GM23338 (cell line): ENCODE results near the gene SNRNP200. TPM values are rescaled to one million over a fixed set of nuclear protein-coding genes. Genes with fewer than 3 reads are reported as not detected.

Experiments
- ATAC-seq: fragments of 200-7000 bp; cut with Tn5 transposase; 3 replicates; pipeline ENCODE4 v1.9.1; 2020
- DNase-seq: peaks from one replicate; pipeline ENCODE4 v3.0.0-alpha.2; 2015; ENCODE audit warnings: low spot score
- H2AFZ ChIP-seq: fragments of 200-600 bp; sonication (generic); 2 replicates; pipeline ENCODE4 v1.8.0; 2016; ENCODE audit warnings: antibody characterized with exemption, mild to moderate bottlenecking, moderate library complexity
- H3F3A ChIP-seq: fragments of 200-600 bp; sonication (generic); replicated peaks from 2 replicates; pipeline ENCODE4 v1.8.0; 2017; ENCODE audit warnings: antibody characterized with exemption, mixed run types, low read depth
- H3K27ac ChIP-seq: fragments of 200-600 bp; sonication (generic); 2 replicates; pipeline ENCODE4 v1.6.1; 2016; ENCODE audit warnings: low read depth
- H3K27me3 ChIP-seq: fragments of 200-600 bp; sonication (generic); 2 replicates; pipeline ENCODE4 v1.8.0; 2016; ENCODE audit warnings: mild to moderate bottlenecking, mixed run types, moderate library complexity; ENCODE audit not compliant: insufficient read depth
- H3K36me3 ChIP-seq: fragments of 200-600 bp; sonication (generic); 2 replicates; pipeline ENCODE4 v1.8.0; 2016; ENCODE audit warnings: mild to moderate bottlenecking; ENCODE audit not compliant: insufficient read depth
- H3K4me1 ChIP-seq: fragments of 200-600 bp; sonication (generic); 2 replicates; pipeline ENCODE4 v1.8.0; 2016; ENCODE audit warnings: mild to moderate bottlenecking, moderate library complexity; ENCODE audit not compliant: insufficient read depth
- H3K4me2 ChIP-seq: fragments of 200-600 bp; sonication (generic); 2 replicates; pipeline ENCODE4 v1.7.1; 2017; ENCODE audit warnings: mixed run types
- H3K4me3 ChIP-seq: fragments of 200-600 bp; sonication (generic); 2 replicates; pipeline ENCODE4 v1.6.1; 2016; ENCODE audit warnings: mixed run types
- H3K79me2 ChIP-seq: fragments of 200-600 bp; sonication (generic); replicated peaks from 2 replicates; pipeline ENCODE4 v1.8.0; 2017; ENCODE audit warnings: mild to moderate bottlenecking; ENCODE audit not compliant: insufficient read depth
- H3K9me2 ChIP-seq: fragments of 200-600 bp; sonication (generic); 2 replicates; pipeline ENCODE4 v1.8.0; 2017; ENCODE audit not compliant: insufficient read depth
- H4K20me1 ChIP-seq: fragments of 200-600 bp; sonication (generic); replicated peaks from 2 replicates; pipeline ENCODE4 v1.8.0; 2017; ENCODE audit warnings: mild to moderate bottlenecking; ENCODE audit not compliant: insufficient read depth
- H3K27ac Mint-ChIP-seq: 2 replicates; pipeline ENCODE4 v1.8.0; 2020; ENCODE audit warnings: inconsistent platforms, mild to moderate bottlenecking, moderate library complexity, mixed read lengths
- H3K27me3 Mint-ChIP-seq: 3 replicates; pipeline ENCODE4 v1.8.0; 2022; ENCODE audit warnings: low read depth, mild to moderate bottlenecking, moderate library complexity, mixed read lengths, inconsistent platforms; ENCODE audit not compliant: insufficient read depth, poor library complexity
- H3K36me3 Mint-ChIP-seq: 3 replicates; pipeline ENCODE4 v1.8.0; 2021; ENCODE audit warnings: low read depth, mild to moderate bottlenecking, inconsistent platforms, moderate library complexity, mixed read lengths
- H3K4me1 Mint-ChIP-seq: 3 replicates; pipeline ENCODE4 v1.8.0; 2020; ENCODE audit warnings: mild to moderate bottlenecking, inconsistent platforms, mixed read lengths
- H3K4me3 Mint-ChIP-seq: 3 replicates; pipeline ENCODE4 v1.8.0; 2021; ENCODE audit warnings: moderate library complexity, mild to moderate bottlenecking, inconsistent platforms, mixed read lengths
- H3K9me3 Mint-ChIP-seq: 3 replicates; pipeline ENCODE4 v1.8.0; 2020; ENCODE audit warnings: moderate library complexity, mild to moderate bottlenecking, inconsistent platforms, mixed read lengths
- CTCF ChIP-seq, 2 experiments: fragments of 200-600 bp in 1 of 2; sonication (generic) in 1 of 2; conservative IDR thresholded peaks; 2 replicates each; pipeline versions ENCODE4 v1.5.1 to v1.6.1; 2016 to 2017; ENCODE audit warnings: antibody characterized with exemption in 2 of 2, low read depth in 2 of 2, mild to moderate bottlenecking in 2 of 2, moderate library complexity in 1 of 2
- REST ChIP-seq: IDR thresholded peaks from one replicate; pipeline ENCODE4 v1.6.1; 2018; ENCODE audit warnings: antibody characterized with exemption; ENCODE audit not compliant: unreplicated experiment
- ZNF114 ChIP-seq: fragments of 250-450 bp; sonication (Bioruptor Pico); IDR thresholded peaks from 2 replicates; pipeline ENCODE4 v1.5.0; 2020; ENCODE audit warnings: mild to moderate bottlenecking, moderate library complexity
- ZNF331 ChIP-seq: fragments of 250-450 bp; sonication (Bioruptor Pico); IDR thresholded peaks from 2 replicates; pipeline ENCODE4 v1.5.0; 2020; ENCODE audit warnings: low read depth, mild to moderate bottlenecking, moderate library complexity
- polyA plus RNA-seq: library from polyadenylated mRNA; unstranded; fragments of >200 nt; fragmentation: Nextera tagmentation; extraction: Ambion mirVana; gene quantifications from 2 replicates; pipeline ENCODE4 v1.2.1, GENCODE V29; 2016
- total RNA-seq: library from RNA; depleted of rRNA; stranded (reverse); fragments of >200 nt; shearing (Covaris generic); gene quantifications from 2 replicates; pipeline ENCODE4 v1.2.3, GENCODE V29; 2014
- TF ChIP-seq, protein P1 (sequence below): fragments of 250-450 bp; sonication (Bioruptor Pico); IDR thresholded peaks from 2 replicates; pipeline ENCODE4 v1.5.0; 2020; ENCODE audit warnings: mild to moderate bottlenecking, moderate library complexity
- TF ChIP-seq, protein P2 (sequence below): IDR thresholded peaks from 2 replicates; pipeline ENCODE4 v1.6.1; 2016; ENCODE audit warnings: antibody characterized with exemption

SNRNP200 gene
- total and polyA plus RNA-seq, 2 experiments from 2014 or later: 70.7 to 179 TPM

DNA sequence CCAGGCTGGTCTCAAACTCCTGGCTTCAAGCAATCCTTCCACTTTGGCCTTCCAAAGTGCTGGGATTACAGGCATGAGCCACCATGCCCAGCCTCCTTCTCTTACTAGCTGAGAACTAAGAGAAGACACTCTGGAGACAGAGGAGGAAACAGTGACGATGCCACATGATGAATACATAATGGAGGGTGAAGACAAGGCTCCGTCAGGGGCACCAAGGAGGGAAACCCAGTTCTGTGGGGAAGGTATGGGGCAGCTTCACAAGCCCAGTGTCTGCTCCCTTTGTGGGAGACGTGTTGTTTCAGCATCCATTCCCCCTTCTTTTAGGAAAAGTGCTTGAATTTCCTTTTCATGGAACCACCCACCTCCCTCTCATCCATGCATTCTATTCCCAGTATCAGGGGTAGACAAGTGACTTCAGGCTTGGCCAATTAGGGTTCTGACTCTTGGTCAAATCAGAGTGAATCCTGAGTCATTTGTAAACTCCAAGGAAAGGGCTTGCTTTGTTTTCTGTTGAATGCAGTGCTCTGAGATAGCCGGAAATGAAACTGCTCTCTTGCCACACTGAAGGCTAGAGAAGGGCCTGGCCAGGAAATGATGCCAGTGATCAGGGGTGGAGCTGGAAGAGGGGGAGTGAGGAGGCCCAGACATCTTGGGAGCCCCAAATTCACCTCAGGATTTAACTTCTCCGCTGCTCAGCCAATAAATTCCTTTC lies 63.3 kb downstream of the SNRNP200 start (continued):
- TF ChIP-seq, protein P1, sequence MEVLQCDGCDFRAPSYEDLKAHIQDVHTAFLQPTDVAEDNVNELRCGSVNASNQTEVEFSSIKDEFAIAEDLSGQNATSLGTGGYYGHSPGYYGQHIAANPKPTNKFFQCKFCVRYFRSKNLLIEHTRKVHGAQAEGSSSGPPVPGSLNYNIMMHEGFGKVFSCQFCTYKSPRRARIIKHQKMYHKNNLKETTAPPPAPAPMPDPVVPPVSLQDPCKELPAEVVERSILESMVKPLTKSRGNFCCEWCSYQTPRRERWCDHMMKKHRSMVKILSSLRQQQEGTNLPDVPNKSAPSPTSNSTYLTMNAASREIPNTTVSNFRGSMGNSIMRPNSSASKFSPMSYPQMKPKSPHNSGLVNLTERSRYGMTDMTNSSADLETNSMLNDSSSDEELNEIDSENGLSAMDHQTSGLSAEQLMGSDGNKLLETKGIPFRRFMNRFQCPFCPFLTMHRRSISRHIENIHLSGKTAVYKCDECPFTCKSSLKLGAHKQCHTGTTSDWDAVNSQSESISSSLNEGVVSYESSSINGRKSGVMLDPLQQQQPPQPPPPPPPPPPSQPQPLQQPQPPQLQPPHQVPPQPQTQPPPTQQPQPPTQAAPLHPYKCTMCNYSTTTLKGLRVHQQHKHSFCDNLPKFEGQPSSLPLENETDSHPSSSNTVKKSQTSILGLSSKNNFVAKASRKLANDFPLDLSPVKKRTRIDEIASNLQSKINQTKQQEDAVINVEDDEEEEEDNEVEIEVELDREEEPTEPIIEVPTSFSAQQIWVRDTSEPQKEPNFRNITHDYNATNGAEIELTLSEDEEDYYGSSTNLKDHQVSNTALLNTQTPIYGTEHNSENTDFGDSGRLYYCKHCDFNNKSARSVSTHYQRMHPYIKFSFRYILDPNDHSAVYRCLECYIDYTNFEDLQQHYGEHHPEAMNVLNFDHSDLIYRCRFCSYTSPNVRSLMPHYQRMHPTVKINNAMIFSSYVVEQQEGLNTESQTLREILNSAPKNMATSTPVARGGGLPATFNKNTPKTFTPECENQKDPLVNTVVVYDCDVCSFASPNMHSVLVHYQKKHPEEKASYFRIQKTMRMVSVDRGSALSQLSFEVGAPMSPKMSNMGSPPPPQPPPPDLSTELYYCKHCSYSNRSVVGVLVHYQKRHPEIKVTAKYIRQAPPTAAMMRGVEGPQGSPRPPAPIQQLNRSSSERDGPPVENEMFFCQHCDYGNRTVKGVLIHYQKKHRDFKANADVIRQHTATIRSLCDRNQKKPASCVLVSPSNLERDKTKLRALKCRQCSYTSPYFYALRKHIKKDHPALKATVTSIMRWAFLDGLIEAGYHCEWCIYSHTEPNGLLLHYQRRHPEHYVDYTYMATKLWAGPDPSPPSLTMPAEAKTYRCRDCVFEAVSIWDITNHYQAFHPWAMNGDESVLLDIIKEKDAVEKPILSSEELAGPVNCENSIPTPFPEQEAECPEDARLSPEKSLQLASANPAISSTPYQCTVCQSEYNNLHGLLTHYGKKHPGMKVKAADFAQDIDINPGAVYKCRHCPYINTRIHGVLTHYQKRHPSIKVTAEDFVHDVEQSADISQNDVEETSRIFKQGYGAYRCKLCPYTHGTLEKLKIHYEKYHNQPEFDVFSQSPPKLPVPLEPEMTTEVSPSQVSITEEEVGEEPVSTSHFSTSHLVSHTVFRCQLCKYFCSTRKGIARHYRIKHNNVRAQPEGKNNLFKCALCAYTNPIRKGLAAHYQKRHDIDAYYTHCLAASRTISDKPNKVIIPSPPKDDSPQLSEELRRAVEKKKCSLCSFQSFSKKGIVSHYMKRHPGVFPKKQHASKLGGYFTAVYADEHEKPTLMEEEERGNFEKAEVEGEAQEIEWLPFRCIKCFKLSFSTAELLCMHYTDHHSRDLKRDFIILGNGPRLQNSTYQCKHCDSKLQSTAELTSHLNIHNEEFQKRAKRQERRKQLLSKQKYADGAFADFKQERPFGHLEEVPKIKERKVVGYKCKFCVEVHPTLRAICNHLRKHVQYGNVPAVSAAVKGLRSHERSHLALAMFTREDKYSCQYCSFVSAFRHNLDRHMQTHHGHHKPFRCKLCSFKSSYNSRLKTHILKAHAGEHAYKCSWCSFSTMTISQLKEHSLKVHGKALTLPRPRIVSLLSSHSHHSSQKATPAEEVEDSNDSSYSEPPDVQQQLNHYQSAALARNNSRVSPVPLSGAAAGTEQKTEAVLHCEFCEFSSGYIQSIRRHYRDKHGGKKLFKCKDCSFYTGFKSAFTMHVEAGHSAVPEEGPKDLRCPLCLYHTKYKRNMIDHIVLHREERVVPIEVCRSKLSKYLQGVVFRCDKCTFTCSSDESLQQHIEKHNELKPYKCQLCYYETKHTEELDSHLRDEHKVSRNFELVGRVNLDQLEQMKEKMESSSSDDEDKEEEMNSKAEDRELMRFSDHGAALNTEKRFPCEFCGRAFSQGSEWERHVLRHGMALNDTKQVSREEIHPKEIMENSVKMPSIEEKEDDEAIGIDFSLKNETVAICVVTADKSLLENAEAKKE: no peak

- DNase-seq: peak; percentile 47
- no peaks in the 10 kb centered on the region for H4K20me1 ChIP-seq
- H3F3A ChIP-seq: no peaks in the 10 kb centered on the region
- H2AFZ ChIP-seq: no peak overlapping the region
- peaks cover 15% of the 10 kb centered on the region for H3K4me1 Mint-ChIP-seq
- no peaks in the 10 kb centered on the region; the same call in 1 of the 2 replicates for H3K4me1 ChIP-seq
- H3K79me2 ChIP-seq: no peaks in the 10 kb centered on the region
- TF ChIP-seq REST: no peak
- TF ChIP-seq, protein P2, sequence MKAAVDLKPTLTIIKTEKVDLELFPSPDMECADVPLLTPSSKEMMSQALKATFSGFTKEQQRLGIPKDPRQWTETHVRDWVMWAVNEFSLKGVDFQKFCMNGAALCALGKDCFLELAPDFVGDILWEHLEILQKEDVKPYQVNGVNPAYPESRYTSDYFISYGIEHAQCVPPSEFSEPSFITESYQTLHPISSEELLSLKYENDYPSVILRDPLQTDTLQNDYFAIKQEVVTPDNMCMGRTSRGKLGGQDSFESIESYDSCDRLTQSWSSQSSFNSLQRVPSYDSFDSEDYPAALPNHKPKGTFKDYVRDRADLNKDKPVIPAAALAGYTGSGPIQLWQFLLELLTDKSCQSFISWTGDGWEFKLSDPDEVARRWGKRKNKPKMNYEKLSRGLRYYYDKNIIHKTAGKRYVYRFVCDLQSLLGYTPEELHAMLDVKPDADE: no peak
- no peak for TF ChIP-seq ZNF114 (CRISPR knock-in tag)
- TF ChIP-seq ZNF331: no peak
- peak in 1 of 2 experiments; percentile 45; a peak in 3 of 4 replicates for TF ChIP-seq CTCF (conservative IDR thresholded peaks at IDR 0.05; ENCODE audit: low read depth in 2 of 2)
- H3K9me3 Mint-ChIP-seq: no peaks in the 10 kb centered on the region; the same call in 1 of the 3 replicates
- no peaks in the 10 kb centered on the region for H3K27me3 ChIP-seq
- no peaks in the 10 kb centered on the region for H3K36me3 ChIP-seq
- H3K4me3 ChIP-seq: no peak overlapping the region
- no peak overlapping the region for H3K4me2 ChIP-seq
- no peak overlapping the region for H3K27ac ChIP-seq
- peaks cover 2% of the 10 kb centered on the region; the same call in 2 of the 3 replicates for H3K36me3 Mint-ChIP-seq
- H3K27ac Mint-ChIP-seq: no peak overlapping the region; the same call in 1 of the 2 replicates
- H3K4me3 Mint-ChIP-seq: no peak overlapping the region
- peaks cover 4% of the 10 kb centered on the region for H3K27me3 Mint-ChIP-seq
- H3K9me2 ChIP-seq: no peaks in the 10 kb centered on the region; the same call in 1 of the 2 replicates
- peak; percentile 86 for ATAC-seq
Observed at GRCh38 chr2:96241227-96241626, 64.1 kb downstream of the SNRNP200 start.
